HepG2 (cell line): ENCODE data around the gene SLC22A7. TPM values are rescaled to one million over a fixed set of nuclear protein-coding genes. Genes with fewer than 3 reads are reported as not detected.

Experiments used
- JUN ChIP-seq: sonication (generic); formaldehyde crosslinking; IDR thresholded peaks from 2 replicates; pipeline ENCODE4 v1.4.0; 2020; ENCODE audit warnings: mild to moderate bottlenecking, missing genetic modification reagents
- JUND ChIP-seq: sonication (generic); formaldehyde crosslinking; IDR thresholded peaks from 2 replicates; pipeline ENCODE4 v1.8.0; 2022; ENCODE audit warnings: mild to moderate bottlenecking, missing genetic modification reagents
- NCOR1 ChIP-seq: fragments of 200-600 bp; sonication (generic); IDR thresholded peaks from 2 replicates; pipeline ENCODE4 v1.7.0; 2017; ENCODE audit warnings: antibody characterized with exemption, low read length, borderline replicate concordance
- NR2F2 ChIP-seq: IDR thresholded peaks from 2 replicates; pipeline ENCODE4 v1.6.1; 2012; ENCODE audit warnings: low read depth, inconsistent platforms, borderline replicate concordance
- POLR2AphosphoS5 ChIP-seq: IDR thresholded peaks from 2 replicates; pipeline ENCODE4 v1.6.1; 2012; ENCODE audit warnings: low read depth, low read length
- PTBP1 ChIP-seq: fragments of 200-400 bp; formaldehyde crosslinking; IDR thresholded peaks from 2 replicates; pipeline ENCODE4 v1.6.1; 2018; ENCODE audit warnings: low read length, low read depth; ENCODE audit not compliant: poor library complexity, severe bottlenecking
- ZFY ChIP-seq: sonication (generic); formaldehyde crosslinking; IDR thresholded peaks from 2 replicates; pipeline ENCODE4 v1.4.0; 2020; ENCODE audit warnings: missing genetic modification reagents
- ZNF564 ChIP-seq: sonication (generic); formaldehyde crosslinking; IDR thresholded peaks from 2 replicates; pipeline ENCODE4 v1.8.1; 2023; ENCODE audit warnings: mild to moderate bottlenecking, missing genetic modification reagents
- ZNF687 ChIP-seq: sonication (generic); formaldehyde crosslinking; IDR thresholded peaks from 2 replicates; pipeline ENCODE4 v1.5.1; 2020; ENCODE audit warnings: mild to moderate bottlenecking, missing genetic modification reagents, moderate library complexity
- ZNF724P ChIP-seq: sonication (generic); formaldehyde crosslinking; IDR thresholded peaks from 2 replicates; pipeline ENCODE4 v1.8.0; 2022; ENCODE audit warnings: missing genetic modification reagents, borderline replicate concordance
- polyA plus RNA-seq, 8 experiments: library from polyadenylated mRNA; depleted of rRNA in 3 of 8; stranded (reverse) in 7 of 8; unstranded in 1 of 8; fragments of >200 nt; fragmentation: Illumina TruSeq in 4 of 8; extraction: Trizol in 4 of 8; gene quantifications; 2 replicates each; pipeline versions ENCODE4 v1.2.1 to v1.2.3, GENCODE V29; 2011 to 2016; ENCODE audit warnings: low read depth in 4 of 8, missing spikeins in 1 of 8, mixed read lengths in 1 of 8; ENCODE audit not compliant: insufficient read depth in 1 of 8
- total RNA-seq, 5 experiments: library from RNA; depleted of rRNA; stranded (reverse); fragments of >200 nt; fragmentation: Illumina TruSeq; extraction: Trizol; gene quantifications; 2 replicates each; pipeline ENCODE4 v1.2.3, GENCODE V29; 2016; ENCODE audit warnings: low read depth in 1 of 5
- TF ChIP-seq, protein P1 (sequence below): sonication (generic); formaldehyde crosslinking; IDR thresholded peaks from 2 replicates; pipeline ENCODE4 v1.5.0; 2020; ENCODE audit warnings: mild to moderate bottlenecking, missing genetic modification reagents
- TF ChIP-seq, protein P2 (sequence below): IDR thresholded peaks from 2 replicates; pipeline ENCODE4 v1.6.1; 2016; ENCODE audit warnings: missing biosample characterization, missing genetic modification reagents, low read depth
- TF ChIP-seq, protein P3 (sequence below): sonication (generic); formaldehyde crosslinking; IDR thresholded peaks from 2 replicates; pipeline ENCODE4 v1.4.0; 2020; ENCODE audit warnings: missing genetic modification reagents, borderline replicate concordance

Gene SLC22A7
- total and polyA plus RNA-seq, 2 of the 13 experiments (the other 11 are each of a cell fraction or from before 2014, with no cell fraction given), result 5.3 to 22.6 TPM

DNA sequence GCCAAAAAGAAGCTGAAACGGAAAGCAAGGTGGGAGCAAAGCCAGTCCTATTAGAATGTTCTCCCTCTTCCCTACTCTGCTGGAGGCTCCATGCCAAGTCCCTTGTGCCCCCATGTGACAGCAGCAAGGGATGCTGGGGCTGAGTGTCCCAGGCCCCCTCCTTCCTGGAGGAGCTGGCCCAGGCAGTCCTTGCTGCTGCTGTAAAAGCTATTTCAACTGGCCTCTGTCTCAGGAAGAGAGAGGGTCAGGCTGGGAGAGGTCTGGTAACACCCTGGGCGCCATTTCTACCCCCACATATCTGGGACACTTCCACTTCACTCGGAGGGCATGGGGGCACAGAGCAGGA is 29.7 kb upstream of the SLC22A7 start (continued):
- TF ChIP-seq, protein P1, sequence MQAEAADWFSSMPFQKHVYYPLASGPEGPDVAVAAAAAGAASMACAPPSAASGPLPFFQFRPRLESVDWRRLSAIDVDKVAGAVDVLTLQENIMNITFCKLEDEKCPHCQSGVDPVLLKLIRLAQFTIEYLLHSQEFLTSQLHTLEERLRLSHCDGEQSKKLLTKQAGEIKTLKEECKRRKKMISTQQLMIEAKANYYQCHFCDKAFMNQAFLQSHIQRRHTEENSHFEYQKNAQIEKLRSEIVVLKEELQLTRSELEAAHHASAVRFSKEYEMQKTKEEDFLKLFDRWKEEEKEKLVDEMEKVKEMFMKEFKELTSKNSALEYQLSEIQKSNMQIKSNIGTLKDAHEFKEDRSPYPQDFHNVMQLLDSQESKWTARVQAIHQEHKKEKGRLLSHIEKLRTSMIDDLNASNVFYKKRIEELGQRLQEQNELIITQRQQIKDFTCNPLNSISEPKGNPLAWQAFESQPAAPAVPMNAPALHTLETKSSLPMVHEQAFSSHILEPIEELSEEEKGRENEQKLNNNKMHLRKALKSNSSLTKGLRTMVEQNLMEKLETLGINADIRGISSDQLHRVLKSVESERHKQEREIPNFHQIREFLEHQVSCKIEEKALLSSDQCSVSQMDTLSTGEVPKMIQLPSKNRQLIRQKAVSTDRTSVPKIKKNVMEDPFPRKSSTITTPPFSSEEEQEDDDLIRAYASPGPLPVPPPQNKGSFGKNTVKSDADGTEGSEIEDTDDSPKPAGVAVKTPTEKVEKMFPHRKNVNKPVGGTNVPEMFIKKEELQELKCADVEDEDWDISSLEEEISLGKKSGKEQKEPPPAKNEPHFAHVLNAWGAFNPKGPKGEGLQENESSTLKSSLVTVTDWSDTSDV (CRISPR knock-in tag), result no peak
- TF ChIP-seq JUN (no peak), ZNF724P (CRISPR knock-in tag) (no peak; the same call in 1 of the 2 replicates), ZFY (CRISPR knock-in tag) (no peak), POLR2AphosphoS5 (no peak; the same call in 1 of the 2 replicates), ZNF564 (no peak), NCOR1 (no peak), JUND (CRISPR knock-in tag) (0 out of 2 replicates have a peak, but pooled peaks have one; percentile 32), PTBP1 (no peak), ZNF687 (CRISPR knock-in tag) (peak; percentile 82), NR2F2 (no peak)
- TF ChIP-seq, protein P2, sequence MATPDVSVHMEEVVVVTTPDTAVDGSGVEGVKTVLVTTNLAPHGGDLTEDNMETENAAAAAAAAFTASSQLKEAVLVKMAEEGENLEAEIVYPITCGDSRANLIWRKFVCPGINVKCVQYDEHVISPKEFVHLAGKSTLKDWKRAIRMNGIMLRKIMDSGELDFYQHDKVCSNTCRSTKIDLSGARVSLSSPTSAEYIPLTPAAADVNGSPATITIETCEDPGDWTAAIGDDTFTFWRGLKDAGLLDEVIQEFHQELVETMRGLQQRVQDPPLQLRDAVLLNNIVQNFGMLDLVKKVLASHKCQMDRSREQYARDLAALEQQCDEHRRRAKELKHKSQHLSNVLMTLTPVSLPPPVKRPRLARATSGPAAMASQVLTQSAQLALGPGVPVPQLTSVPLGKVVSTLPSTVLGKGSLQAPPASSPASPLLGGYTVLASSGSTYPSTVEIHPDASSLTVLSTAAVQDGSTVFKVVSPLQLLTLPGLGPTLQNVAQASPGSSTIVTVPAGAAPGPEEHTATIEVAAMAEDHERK (CRISPR knock-in tag), result no peak
- TF ChIP-seq, protein P3, sequence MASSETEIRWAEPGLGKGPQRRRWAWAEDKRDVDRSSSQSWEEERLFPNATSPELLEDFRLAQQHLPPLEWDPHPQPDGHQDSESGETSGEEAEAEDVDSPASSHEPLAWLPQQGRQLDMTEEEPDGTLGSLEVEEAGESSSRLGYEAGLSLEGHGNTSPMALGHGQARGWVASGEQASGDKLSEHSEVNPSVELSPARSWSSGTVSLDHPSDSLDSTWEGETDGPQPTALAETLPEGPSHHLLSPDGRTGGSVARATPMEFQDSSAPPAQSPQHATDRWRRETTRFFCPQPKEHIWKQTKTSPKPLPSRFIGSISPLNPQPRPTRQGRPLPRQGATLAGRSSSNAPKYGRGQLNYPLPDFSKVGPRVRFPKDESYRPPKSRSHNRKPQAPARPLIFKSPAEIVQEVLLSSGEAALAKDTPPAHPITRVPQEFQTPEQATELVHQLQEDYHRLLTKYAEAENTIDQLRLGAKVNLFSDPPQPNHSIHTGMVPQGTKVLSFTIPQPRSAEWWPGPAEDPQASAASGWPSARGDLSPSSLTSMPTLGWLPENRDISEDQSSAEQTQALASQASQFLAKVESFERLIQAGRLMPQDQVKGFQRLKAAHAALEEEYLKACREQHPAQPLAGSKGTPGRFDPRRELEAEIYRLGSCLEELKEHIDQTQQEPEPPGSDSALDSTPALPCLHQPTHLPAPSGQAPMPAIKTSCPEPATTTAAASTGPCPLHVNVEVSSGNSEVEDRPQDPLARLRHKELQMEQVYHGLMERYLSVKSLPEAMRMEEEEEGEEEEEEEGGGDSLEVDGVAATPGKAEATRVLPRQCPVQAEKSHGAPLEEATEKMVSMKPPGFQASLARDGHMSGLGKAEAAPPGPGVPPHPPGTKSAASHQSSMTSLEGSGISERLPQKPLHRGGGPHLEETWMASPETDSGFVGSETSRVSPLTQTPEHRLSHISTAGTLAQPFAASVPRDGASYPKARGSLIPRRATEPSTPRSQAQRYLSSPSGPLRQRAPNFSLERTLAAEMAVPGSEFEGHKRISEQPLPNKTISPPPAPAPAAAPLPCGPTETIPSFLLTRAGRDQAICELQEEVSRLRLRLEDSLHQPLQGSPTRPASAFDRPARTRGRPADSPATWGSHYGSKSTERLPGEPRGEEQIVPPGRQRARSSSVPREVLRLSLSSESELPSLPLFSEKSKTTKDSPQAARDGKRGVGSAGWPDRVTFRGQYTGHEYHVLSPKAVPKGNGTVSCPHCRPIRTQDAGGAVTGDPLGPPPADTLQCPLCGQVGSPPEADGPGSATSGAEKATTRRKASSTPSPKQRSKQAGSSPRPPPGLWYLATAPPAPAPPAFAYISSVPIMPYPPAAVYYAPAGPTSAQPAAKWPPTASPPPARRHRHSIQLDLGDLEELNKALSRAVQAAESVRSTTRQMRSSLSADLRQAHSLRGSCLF (CRISPR knock-in tag), result no peak
